C4-2B (cell line): ENCODE data around the gene CCDC51.

Experiments used
- CTCF ChIP-seq: fragments of 450-650 bp; conservative IDR thresholded peaks from 2 replicates; pipeline ENCODE4 v1.5.1; 2017; ENCODE audit warnings: mild to moderate bottlenecking
- ZFX ChIP-seq: fragments of 450-650 bp; IDR thresholded peaks from 2 replicates; pipeline ENCODE4 v1.6.1; 2017

GRCh38 chr3:48440590-48440958 is 655 bp upstream of the CCDC51 start:
- TF ChIP-seq CTCF (no peak), ZFX (no peak)
